Measurements from ENCODE around the gene RSKR.
A peak's percentile ranks its signal among the peaks of the same experiment; 100 is the strongest.

The RSKR gene

DNA sequence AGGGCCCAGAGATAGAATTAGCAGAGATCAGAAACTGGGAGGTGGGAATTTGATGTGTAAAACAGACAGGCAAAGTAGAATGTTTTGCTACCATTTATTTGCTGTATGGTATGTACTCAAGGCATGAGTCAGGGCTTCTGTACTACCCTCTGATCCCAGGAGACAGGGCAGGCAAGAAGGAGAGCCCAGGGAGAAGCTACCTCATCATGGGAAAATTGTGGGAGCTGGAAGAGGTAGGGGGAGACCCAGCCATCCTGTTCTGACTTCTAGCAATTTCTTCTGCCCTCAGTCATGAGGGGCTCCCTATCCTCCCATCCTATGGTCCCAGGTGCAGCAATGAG, 41.0 kb downstream of the RSKR start:
- no peak overlapping the region for H3K27ac ChIP-seq (ENCODE audit: low read depth in 2 of 2, low read length in 2 of 2)
- no peak overlapping the region for H3K4me3 ChIP-seq (ENCODE audit: low read length in 2 of 2)
- H3K27me3 ChIP-seq (ENCODE audit: control insufficient read depth in 2 of 2, insufficient read depth in 2 of 2, low read length in 2 of 2), result no peaks in the 10 kb centered on the region
- no peak overlapping the region for H3K9ac ChIP-seq (ENCODE audit: low read depth in 1 of 2, low read length in 2 of 2)
- no peaks in the 10 kb centered on the region for H3K36me3 ChIP-seq (ENCODE audit: control insufficient read depth in 2 of 2, insufficient read depth in 2 of 2, low read length in 2 of 2)
- no peaks in the 10 kb centered on the region for H3K9me3 ChIP-seq (ENCODE audit: control insufficient read depth in 2 of 2, low read length in 2 of 2)
- peaks cover 20 to 22% of the 10 kb centered on the region in 2 donors for H3K4me1 ChIP-seq (ENCODE audit: control insufficient read depth in 2 of 2, insufficient read depth in 2 of 2, low read length in 2 of 2)

- Histone ChIP-seq H3K9me3 (ENCODE audit: control insufficient read depth in 2 of 2, low read length in 2 of 2) (no peaks in the 10 kb centered on the region), H3K9ac (ENCODE audit: low read depth in 1 of 2, low read length in 2 of 2) (peak overlapping the region in 1 of 2 donors; percentile 95), H3K4me1 (ENCODE audit: control insufficient read depth in 2 of 2, insufficient read depth in 2 of 2, low read length in 2 of 2) (peaks cover 20 to 22% of the 10 kb centered on the region in 2 donors), H3K4me3 (ENCODE audit: low read length in 2 of 2) (peak overlapping the region in 1 of 2 donors; percentile 85), H3K27me3 (ENCODE audit: control insufficient read depth in 2 of 2, insufficient read depth in 2 of 2, low read length in 2 of 2) (no peaks in the 10 kb centered on the region), H3K36me3 (ENCODE audit: control insufficient read depth in 2 of 2, insufficient read depth in 2 of 2, low read length in 2 of 2) (no peaks in the 10 kb centered on the region), H3K27ac (ENCODE audit: low read depth in 2 of 2, low read length in 2 of 2) (peak overlapping the region; percentile 81 to 83)
These were observed 41.5 kb downstream of the RSKR start for GRCh38 chr17:28572259-28573039.

DNA sequence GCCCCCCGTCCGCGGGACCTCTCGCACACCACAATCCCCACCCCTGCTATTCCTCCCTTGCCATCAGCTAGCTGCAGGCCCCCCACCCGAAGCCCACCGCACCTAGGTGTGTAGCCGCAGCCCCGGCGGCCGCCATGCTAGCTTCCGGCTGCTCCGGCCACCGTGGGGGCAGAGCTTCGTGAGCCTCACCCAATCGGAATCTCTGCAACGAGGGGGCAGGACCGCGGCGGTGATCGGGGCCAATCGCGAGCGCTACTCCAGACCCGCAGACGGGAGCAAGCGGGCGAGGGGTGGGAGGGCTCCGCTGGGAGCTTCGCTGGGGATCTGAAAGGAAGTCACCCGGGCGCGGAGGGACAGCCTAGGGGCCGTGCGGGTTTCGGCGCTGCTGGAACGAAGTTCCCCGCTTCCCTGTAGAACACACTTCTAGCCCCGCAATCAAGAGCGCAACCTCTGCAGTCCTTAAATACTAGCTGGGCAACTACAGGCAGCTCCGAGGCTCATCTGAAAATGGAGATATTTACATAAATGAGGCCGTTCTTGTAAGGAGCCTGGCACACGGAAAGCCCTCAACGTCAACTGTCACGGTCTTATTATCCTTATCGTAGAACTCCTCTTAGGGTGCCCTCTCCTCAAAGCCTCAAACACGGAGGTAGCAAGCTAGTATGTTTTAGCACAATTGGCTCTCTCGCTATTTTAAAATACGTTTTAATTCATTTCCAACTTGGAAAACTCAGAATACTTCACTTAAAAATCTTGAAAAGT, 42.4 kb downstream of the RSKR start, which contains the start of gene PIGS:
PIGS (minus strand) TSS at position 164 of the 762 bp plus-strand sequence; CDS start at position 136, 28 bp downstream.
- peak within 1 kb of the TSS; percentile 84 to 95 for H3K9ac ChIP-seq (ENCODE audit: low read depth in 1 of 2, low read length in 2 of 2)
- H3K27me3 ChIP-seq (ENCODE audit: control insufficient read depth in 2 of 2, insufficient read depth in 2 of 2, low read length in 2 of 2), result no peaks in the 10 kb centered on the region
- H3K9me3 ChIP-seq (ENCODE audit: control insufficient read depth in 2 of 2, low read length in 2 of 2), result no peaks in the 10 kb centered on the region
- H3K4me3 ChIP-seq (ENCODE audit: low read length in 2 of 2), result peak within 1 kb of the TSS; percentile 85 to 96
- H3K4me1 ChIP-seq (ENCODE audit: control insufficient read depth in 2 of 2, insufficient read depth in 2 of 2, low read length in 2 of 2), result peaks cover 13 to 22% of the 10 kb centered on the region in 2 donors
- H3K36me3 ChIP-seq (ENCODE audit: control insufficient read depth in 2 of 2, insufficient read depth in 2 of 2, low read length in 2 of 2), result peaks cover 0 to 6% of the 10 kb centered on the region in 2 donors
- peak within 1 kb of the TSS; percentile 81 to 83 for H3K27ac ChIP-seq (ENCODE audit: low read depth in 2 of 2, low read length in 2 of 2)

DNA sequence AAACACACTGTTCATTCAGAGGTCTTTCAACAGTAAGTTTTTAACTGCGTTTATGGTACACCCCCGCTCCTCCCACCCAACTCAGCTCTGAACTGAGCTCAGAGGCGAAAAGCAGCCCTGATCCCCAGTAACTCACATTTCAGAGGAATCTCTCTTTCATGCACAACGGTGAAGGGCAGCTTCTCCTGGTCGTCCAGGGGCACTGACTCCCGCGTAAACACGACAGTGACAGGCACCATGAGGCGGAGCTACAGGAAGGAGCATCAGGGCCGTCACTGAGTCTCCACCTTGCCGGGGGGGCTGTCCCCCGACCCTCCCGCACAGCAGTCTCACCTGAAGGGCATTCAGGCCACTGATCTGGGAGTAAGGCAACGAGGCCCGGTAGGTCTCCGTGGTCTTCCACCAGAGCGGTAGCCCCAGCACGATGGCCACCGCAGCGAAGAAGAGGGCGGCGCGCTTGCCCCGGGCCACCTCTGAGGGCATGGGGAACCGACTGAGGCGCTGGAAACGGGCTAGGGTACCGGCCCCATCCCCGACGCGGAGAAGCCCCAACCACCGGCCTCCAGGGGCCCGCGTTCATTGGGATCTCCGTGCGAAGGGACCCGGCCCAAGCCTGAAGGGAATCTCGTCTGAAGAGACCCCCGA, 43.1 kb downstream of the RSKR start:
- Histone ChIP-seq H3K4me1 (ENCODE audit: control insufficient read depth in 2 of 2, insufficient read depth in 2 of 2, low read length in 2 of 2) (peaks cover 13 to 22% of the 10 kb centered on the region in 2 donors), H3K27ac (ENCODE audit: low read depth in 2 of 2, low read length in 2 of 2) (peak overlapping the region; percentile 81 to 83), H3K9me3 (ENCODE audit: control insufficient read depth in 2 of 2, low read length in 2 of 2) (no peaks in the 10 kb centered on the region), H3K9ac (ENCODE audit: low read depth in 1 of 2, low read length in 2 of 2) (peak overlapping the region; percentile 84 to 95), H3K4me3 (ENCODE audit: low read length in 2 of 2) (peak overlapping the region; percentile 85 to 96), H3K27me3 (ENCODE audit: control insufficient read depth in 2 of 2, insufficient read depth in 2 of 2, low read length in 2 of 2) (no peaks in the 10 kb centered on the region), H3K36me3 (ENCODE audit: control insufficient read depth in 2 of 2, insufficient read depth in 2 of 2, low read length in 2 of 2) (peaks cover 0 to 7% of the 10 kb centered on the region in 2 donors)

DNA sequence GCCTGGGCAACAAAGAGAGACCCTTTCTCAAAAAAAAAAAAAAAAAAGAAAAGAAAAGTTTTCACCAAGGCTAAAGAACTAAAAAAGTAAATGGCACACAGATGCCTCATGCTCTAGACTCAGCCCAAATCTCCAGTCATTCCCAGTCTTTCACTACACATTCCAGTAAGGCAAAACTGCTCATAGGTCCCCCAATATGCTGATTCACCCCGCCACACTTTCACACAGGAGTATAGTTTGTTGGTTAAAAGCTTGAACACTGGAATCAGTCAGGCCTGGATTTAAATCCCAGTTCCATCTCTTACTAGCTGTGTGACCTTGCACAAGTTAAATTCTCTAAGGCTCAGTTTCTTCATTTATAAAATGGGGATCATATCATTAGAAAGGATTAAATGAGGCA, 44.5 kb downstream of the RSKR start:
- peaks cover 13 to 22% of the 10 kb centered on the region in 2 donors for H3K4me1 ChIP-seq (ENCODE audit: control insufficient read depth in 2 of 2, insufficient read depth in 2 of 2, low read length in 2 of 2)
- no peak overlapping the region for H3K9ac ChIP-seq (ENCODE audit: low read depth in 1 of 2, low read length in 2 of 2)
- H3K27me3 ChIP-seq (ENCODE audit: control insufficient read depth in 2 of 2, insufficient read depth in 2 of 2, low read length in 2 of 2), result no peaks in the 10 kb centered on the region
- H3K27ac ChIP-seq (ENCODE audit: low read depth in 2 of 2, low read length in 2 of 2), result no peak overlapping the region
- no peak overlapping the region for H3K4me3 ChIP-seq (ENCODE audit: low read length in 2 of 2)
- H3K9me3 ChIP-seq (ENCODE audit: control insufficient read depth in 2 of 2, low read length in 2 of 2), result no peaks in the 10 kb centered on the region
- peaks cover 0 to 7% of the 10 kb centered on the region in 2 donors for H3K36me3 ChIP-seq (ENCODE audit: control insufficient read depth in 2 of 2, insufficient read depth in 2 of 2, low read length in 2 of 2)

- Histone ChIP-seq H3K4me3 (ENCODE audit: low read length in 2 of 2) (no peak overlapping the region), H3K9me3 (ENCODE audit: control insufficient read depth in 2 of 2, low read length in 2 of 2) (no peaks in the 10 kb centered on the region), H3K9ac (ENCODE audit: low read depth in 1 of 2, low read length in 2 of 2) (no peak overlapping the region), H3K4me1 (ENCODE audit: control insufficient read depth in 2 of 2, insufficient read depth in 2 of 2, low read length in 2 of 2) (peaks cover 12 to 19% of the 10 kb centered on the region in 2 donors), H3K36me3 (ENCODE audit: control insufficient read depth in 2 of 2, insufficient read depth in 2 of 2, low read length in 2 of 2) (peaks cover 0 to 17% of the 10 kb centered on the region in 2 donors), H3K27me3 (ENCODE audit: control insufficient read depth in 2 of 2, insufficient read depth in 2 of 2, low read length in 2 of 2) (no peaks in the 10 kb centered on the region), H3K27ac (ENCODE audit: low read depth in 2 of 2, low read length in 2 of 2) (no peak overlapping the region)
These were observed 46.4 kb downstream of the RSKR start for GRCh38 chr17:28567604-28568003.

GRCh38 chr17:28563475-28563874, 50.5 kb downstream of the RSKR start:
- Histone ChIP-seq H3K9ac (ENCODE audit: low read depth in 1 of 2, low read length in 2 of 2) (no peak overlapping the region), H3K4me1 (ENCODE audit: control insufficient read depth in 2 of 2, insufficient read depth in 2 of 2, low read length in 2 of 2) (no peaks in the 10 kb centered on the region), H3K36me3 (ENCODE audit: control insufficient read depth in 2 of 2, insufficient read depth in 2 of 2, low read length in 2 of 2) (peaks cover 13 to 39% of the 10 kb centered on the region in 2 donors), H3K4me3 (ENCODE audit: low read length in 2 of 2) (no peak overlapping the region), H3K27ac (ENCODE audit: low read depth in 2 of 2, low read length in 2 of 2) (no peak overlapping the region), H3K9me3 (ENCODE audit: control insufficient read depth in 2 of 2, low read length in 2 of 2) (no peaks in the 10 kb centered on the region), H3K27me3 (ENCODE audit: control insufficient read depth in 2 of 2, insufficient read depth in 2 of 2, low read length in 2 of 2) (no peaks in the 10 kb centered on the region)

Measured in mucosa of rectum (tissue), 2 donors.